ENCODE data around the gene B9D1. TPM values are rescaled to one million over a fixed set of nuclear protein-coding genes. Genes with fewer than 3 reads are reported as not detected.

Gene B9D1
- total RNA-seq, 1 donor from 2014 or later = 26.2 TPM

DNA sequence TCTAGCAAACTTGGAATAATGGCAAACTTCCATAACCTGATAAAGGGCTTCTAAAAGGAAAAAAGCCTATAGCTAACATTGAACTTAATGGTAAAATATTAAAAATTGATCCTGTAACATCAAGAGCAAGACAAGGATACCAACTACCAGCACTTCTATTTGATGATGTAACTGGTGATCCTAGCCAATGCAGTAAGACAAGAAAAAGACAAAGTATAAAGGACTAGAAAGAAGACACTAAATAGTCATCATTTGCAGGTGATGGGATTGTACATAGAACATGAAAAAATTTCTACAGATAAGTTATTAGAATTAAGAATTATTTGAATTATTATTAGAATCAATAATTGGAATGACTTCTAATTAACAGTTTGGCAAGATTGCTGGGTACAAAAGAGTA, 37.0 kb downstream of the B9D1 start:
- H3K9me3 Mint-ChIP-seq = peaks cover 13% of the 10 kb centered on the region
- DNase-seq (ENCODE audit: low spot score in 2 of 2, unreplicated experiment in 2 of 2) = no peak
- peaks cover 36% of the 10 kb centered on the region for H3K36me3 Mint-ChIP-seq
- no peaks in the 10 kb centered on the region for H3K27me3 Mint-ChIP-seq (ENCODE audit: low read depth)
- H3K4me1 Mint-ChIP-seq = no peaks in the 10 kb centered on the region
- H3K27ac Mint-ChIP-seq = no peak overlapping the region
- no peak overlapping the region for H3K4me3 Mint-ChIP-seq
- TF ChIP-seq, protein P1, sequence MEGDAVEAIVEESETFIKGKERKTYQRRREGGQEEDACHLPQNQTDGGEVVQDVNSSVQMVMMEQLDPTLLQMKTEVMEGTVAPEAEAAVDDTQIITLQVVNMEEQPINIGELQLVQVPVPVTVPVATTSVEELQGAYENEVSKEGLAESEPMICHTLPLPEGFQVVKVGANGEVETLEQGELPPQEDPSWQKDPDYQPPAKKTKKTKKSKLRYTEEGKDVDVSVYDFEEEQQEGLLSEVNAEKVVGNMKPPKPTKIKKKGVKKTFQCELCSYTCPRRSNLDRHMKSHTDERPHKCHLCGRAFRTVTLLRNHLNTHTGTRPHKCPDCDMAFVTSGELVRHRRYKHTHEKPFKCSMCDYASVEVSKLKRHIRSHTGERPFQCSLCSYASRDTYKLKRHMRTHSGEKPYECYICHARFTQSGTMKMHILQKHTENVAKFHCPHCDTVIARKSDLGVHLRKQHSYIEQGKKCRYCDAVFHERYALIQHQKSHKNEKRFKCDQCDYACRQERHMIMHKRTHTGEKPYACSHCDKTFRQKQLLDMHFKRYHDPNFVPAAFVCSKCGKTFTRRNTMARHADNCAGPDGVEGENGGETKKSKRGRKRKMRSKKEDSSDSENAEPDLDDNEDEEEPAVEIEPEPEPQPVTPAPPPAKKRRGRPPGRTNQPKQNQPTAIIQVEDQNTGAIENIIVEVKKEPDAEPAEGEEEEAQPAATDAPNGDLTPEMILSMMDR (IDR thresholded peaks at IDR 0.05; ENCODE audit: unreplicated experiment) = no peak

DNA sequence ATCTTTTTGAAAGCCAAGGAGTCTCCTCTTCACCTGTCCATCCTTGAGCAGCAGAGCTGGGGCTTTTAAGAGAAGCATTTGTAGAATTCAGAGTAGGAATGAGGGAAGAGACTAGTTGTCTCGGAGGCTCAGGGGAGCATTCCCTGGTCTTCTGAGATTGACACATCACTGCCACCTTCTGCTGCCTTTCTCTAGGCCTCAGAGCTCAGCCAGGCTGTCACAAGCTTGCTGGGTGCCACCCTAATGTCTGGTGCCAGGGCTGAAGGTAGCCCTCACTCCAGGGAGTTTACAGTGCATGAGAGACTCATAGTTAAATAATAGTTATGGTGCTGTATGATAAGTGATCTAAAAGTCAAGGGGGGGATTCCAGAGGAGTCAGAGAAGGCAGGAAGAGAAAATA, 39.7 kb downstream of the B9D1 start:
- TF ChIP-seq, protein P1 (IDR thresholded peaks at IDR 0.05; ENCODE audit: unreplicated experiment) = no peak
- Mint-ChIP-seq H3K36me3 (peaks cover 33% of the 10 kb centered on the region), H3K27me3 (ENCODE audit: low read depth) (no peaks in the 10 kb centered on the region), H3K4me1 (peaks cover 2% of the 10 kb centered on the region), H3K9me3 (peaks cover 13% of the 10 kb centered on the region), H3K27ac (no peak overlapping the region), H3K4me3 (no peak overlapping the region)
- no peak for DNase-seq (ENCODE audit: low spot score in 2 of 2, unreplicated experiment in 2 of 2)

DNA sequence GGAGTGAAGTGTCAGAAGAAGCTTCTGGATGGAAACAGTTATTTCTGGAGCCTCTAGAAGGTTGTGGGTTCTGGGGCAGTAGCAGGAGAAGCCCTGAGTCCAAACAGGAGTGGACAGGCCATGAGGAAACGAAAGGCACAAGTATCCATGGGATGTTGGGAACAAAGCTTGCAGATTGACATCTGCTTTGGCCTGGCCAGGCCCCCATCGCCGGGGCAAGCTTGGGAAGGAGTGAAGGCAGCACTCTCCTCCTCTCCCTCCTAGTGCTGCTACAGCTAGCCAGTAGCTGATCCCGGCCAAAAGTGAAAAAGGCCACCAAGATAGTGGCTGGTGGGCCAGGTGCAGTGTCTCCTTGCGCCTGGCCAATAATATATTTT, 40.4 kb downstream of the B9D1 start:
- peaks cover 33% of the 10 kb centered on the region for H3K36me3 Mint-ChIP-seq
- peaks cover 13% of the 10 kb centered on the region for H3K9me3 Mint-ChIP-seq
- H3K27ac Mint-ChIP-seq = no peak overlapping the region
- no peak overlapping the region for H3K4me3 Mint-ChIP-seq
- H3K4me1 Mint-ChIP-seq = peaks cover 9% of the 10 kb centered on the region
- no peak for DNase-seq (ENCODE audit: low spot score in 2 of 2, unreplicated experiment in 2 of 2)
- no peaks in the 10 kb centered on the region for H3K27me3 Mint-ChIP-seq (ENCODE audit: low read depth)
- TF ChIP-seq, protein P1 (IDR thresholded peaks at IDR 0.05; ENCODE audit: unreplicated experiment) = no peak

DNA sequence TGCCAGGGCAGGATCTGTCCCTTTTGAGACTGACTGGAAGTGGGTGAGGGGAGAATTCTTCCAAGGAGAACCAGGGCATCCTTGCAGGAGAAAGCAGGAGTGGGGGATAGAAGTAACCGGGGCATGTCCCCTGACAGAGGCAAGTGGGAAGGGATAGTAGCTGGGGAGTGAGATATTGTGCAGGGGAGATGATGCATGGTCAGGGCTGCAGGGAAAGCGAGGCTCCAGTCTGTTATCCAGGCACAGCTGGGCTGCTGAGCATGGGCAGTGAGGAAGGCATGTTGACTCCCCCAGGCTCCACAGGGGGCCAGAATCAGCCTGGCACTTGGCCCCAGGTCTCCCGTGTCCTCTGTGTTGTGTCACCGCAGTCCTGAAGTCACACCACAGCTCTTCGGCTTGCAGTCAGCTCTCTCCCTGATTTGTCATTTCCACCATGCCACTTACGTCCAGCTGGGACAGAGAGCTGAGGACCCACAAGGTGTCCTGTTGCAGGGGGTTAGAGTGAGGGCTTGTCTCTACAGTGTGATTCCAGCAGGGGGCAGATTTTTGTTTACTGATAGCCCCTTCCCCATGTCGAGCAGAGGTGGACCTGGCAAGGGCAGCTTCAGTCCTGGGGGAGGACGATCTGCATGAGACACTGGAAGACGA, 40.9 kb downstream of the B9D1 start:
- H3K4me3 Mint-ChIP-seq = no peak overlapping the region
- peaks cover 28% of the 10 kb centered on the region for H3K36me3 Mint-ChIP-seq
- no peak overlapping the region for H3K27ac Mint-ChIP-seq

DNA sequence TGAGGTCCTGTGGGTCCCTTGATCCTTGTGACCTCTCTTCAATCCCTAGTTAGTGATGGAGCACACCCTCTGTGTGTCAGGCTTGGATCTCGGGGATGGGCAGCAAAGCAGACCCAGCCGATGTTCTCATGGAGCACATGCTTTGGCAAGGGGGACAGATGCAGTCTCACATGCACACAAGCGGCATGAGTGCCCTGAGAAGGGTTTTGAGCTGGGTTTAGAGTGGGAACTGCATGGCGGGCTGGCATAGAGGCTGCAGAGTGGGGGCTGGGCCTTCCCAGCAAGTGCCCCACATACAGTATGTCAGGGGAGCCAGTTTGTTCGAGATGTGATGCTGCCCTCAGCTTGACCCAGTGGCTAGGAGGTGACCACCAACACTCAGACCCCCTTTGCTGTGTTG, 41.6 kb downstream of the B9D1 start:
- H3K36me3 Mint-ChIP-seq = peaks cover 27% of the 10 kb centered on the region
- peaks cover 14% of the 10 kb centered on the region for H3K4me1 Mint-ChIP-seq
- TF ChIP-seq, protein P1 (IDR thresholded peaks at IDR 0.05; ENCODE audit: unreplicated experiment) = no peak

More for the DNA sequence above, 40.9 kb downstream of the B9D1 start:
- Mint-ChIP-seq H3K27me3 (ENCODE audit: low read depth) (no peaks in the 10 kb centered on the region), H3K4me1 (peaks cover 14% of the 10 kb centered on the region), H3K9me3 (peaks cover 13% of the 10 kb centered on the region)
- TF ChIP-seq, protein P1 (IDR thresholded peaks at IDR 0.05; ENCODE audit: unreplicated experiment) = no peak
- no peak for DNase-seq (ENCODE audit: low spot score in 2 of 2, unreplicated experiment in 2 of 2)

More for the DNA sequence above, 41.6 kb downstream of the B9D1 start:
- Mint-ChIP-seq H3K9me3 (peaks cover 10% of the 10 kb centered on the region), H3K27ac (no peak overlapping the region), H3K27me3 (ENCODE audit: low read depth) (no peaks in the 10 kb centered on the region), H3K4me3 (no peak overlapping the region)
- DNase-seq (ENCODE audit: low spot score in 2 of 2, unreplicated experiment in 2 of 2) = no peak
